ENCODE results near the gene CES2.

Gene CES2

DNA sequence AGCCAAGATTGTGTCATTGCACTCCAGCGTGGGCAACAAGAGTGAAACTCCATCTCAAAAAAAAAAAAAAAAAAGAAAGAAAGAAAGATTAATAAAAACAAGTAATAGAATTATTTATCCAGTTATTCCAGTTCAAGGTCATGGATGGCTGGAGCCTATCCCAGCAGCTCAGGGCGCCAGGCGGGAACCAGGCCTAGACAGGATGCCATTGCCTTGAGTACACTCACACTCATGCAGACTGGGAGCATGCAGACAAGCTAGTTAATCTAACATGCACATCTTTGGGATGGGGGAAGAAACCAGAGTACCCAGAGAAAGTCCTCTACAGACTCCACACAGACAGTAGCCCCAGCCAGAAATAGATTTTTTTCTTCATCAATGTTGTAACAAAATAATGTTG, 37.1 kb upstream of the CES2 start:
- DNase-seq (ENCODE audit: low read depth): no peak
- H3K4me3 ChIP-seq (ENCODE audit: low read depth, low read length): no peak overlapping the region
- no peak for TF ChIP-seq CTCF (IDR thresholded peaks at IDR 0.05; ENCODE audit: low read depth, low read length, missing control alignments)

GRCh38 chr16:66898933-66899309, 36.4 kb upstream of the CES2 start:
- no peak overlapping the region for H3K4me3 ChIP-seq (ENCODE audit: low read depth, low read length)
- no peak for TF ChIP-seq CTCF (IDR thresholded peaks at IDR 0.05; ENCODE audit: low read depth, low read length, missing control alignments)
- no peak for DNase-seq (ENCODE audit: low read depth)

GRCh38 chr16:66899310-66899944, 35.9 kb upstream of the CES2 start:
- no peak for DNase-seq (ENCODE audit: low read depth)
- TF ChIP-seq CTCF (IDR thresholded peaks at IDR 0.05; ENCODE audit: low read depth, low read length, missing control alignments): no peak
- no peak overlapping the region for H3K4me3 ChIP-seq (ENCODE audit: low read depth, low read length)

DNA sequence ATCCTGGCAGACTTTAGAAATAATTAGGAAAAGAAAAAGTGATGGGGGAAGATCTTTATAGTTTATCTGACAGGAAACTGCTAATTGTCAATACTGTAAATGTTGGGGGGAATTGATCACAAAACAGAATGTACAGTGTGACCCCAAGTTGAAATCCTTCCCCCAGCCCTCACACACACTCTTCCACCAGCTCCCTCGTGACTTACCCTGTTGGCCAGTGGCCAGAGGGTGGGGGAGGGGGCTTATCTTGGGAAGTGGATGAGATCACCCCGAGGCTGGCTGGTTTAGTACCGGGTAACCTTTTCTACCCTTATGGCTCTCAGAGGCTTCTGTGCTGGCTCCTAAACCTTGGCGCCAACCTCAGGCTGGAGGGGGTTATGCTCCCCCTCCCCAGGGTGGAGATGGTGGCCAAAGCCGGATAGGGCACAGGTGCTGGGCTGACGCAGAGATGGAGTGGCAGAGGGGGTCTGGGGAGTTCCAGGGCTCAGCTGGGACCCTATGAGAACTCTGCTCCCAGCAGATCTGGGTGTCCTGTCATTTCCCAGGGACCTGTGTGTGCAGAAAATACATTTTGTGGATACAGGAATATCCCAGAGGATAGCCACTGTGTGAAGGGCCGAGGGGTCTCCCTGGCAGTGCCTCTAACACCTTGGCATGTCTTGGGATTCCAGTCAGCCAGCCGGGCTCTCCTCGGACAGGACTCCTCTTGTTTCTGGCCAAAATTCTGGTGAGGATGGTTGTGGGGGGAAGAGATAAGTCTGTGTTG, 35.2 kb upstream of the CES2 start:
- no peak for DNase-seq (ENCODE audit: low read depth)
- TF ChIP-seq CTCF (IDR thresholded peaks at IDR 0.05; ENCODE audit: low read depth, low read length, missing control alignments): no peak
- no peak overlapping the region for H3K4me3 ChIP-seq (ENCODE audit: low read depth, low read length)

DNA sequence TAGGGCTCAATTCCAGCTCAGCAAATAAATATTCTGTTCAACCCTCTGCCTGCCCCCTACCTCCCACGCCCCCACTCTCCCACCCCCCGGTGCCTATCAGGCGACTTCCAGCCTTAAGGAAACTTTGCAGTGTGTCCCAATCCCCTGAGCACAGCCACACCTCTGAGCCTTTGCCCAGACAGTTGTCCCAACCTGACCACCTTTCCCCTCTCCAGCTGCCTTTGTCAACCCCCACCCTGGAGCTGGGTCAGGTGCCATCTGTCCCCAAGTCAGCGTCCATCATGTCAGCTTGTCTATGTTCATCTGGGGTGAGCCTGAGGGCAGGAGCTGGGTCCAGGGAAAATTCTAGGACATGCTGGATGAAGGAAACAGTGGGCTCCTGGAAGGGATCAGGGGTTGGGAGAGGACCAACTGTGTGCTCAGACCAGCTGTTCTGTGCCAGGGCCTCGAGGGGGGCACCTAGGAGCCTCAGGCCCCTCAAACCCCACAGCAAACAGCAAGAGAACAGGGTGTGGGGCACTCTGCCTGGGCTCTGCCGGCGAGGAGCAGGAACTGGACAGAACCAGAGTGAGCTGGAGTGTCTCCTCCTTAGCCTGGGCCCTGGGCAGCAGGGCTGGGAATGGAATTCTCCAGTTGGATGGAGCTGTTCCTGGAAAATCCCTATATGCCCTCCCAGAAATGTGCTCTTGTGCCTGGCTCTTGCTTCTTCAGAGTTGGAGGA, 34.4 kb upstream of the CES2 start:
- DNase-seq (ENCODE audit: low read depth): no peak

GRCh38 chr16:66901626-66902025, 33.7 kb upstream of the CES2 start:
- no peak for DNase-seq (ENCODE audit: low read depth)
- TF ChIP-seq CTCF (IDR thresholded peaks at IDR 0.05; ENCODE audit: low read depth, low read length, missing control alignments): no peak
- H3K4me3 ChIP-seq (ENCODE audit: low read depth, low read length): no peak overlapping the region

More for the DNA sequence above, 34.4 kb upstream of the CES2 start:
- no peak for TF ChIP-seq CTCF (IDR thresholded peaks at IDR 0.05; ENCODE audit: low read depth, low read length, missing control alignments)
- no peak overlapping the region for H3K4me3 ChIP-seq (ENCODE audit: low read depth, low read length)
